Pancreas (tissue), 10 donors: Measurements from ENCODE around the gene TRAK1. TPM values are rescaled to one million over a fixed set of nuclear protein-coding genes. Genes with fewer than 3 reads are reported as not detected.

Source experiments
- ATAC-seq, 4 donors: fragments of 200-7000 bp; cut with Tn5 transposase; one replicate each; pipeline versions ENCODE4 v1.8.0 to v1.9.1; 2020; ENCODE audit warnings: mild to moderate bottlenecking in 4 of 4, moderate library complexity in 4 of 4
- DNase-seq, 6 donors: peaks; one replicate each; pipeline ENCODE4 v3.0.0-alpha.2; 2020
- FAIRE-seq: peaks from 2 replicates; lab custom pipeline; 2012; peaks lifted over from hg19 to GRCh38; lab: Jason Lieb, UNC
- H3K27ac ChIP-seq, 4 donors: fragments of 200-600 bp; sonication (generic); 1 replicate in 3 of 4; 2 replicates in 1 of 4; pipeline versions ENCODE4 v1.5.0 to v1.8.0; 2020
- H3K27me3 ChIP-seq, 4 donors: fragments of 200-600 bp; one replicate each; pipeline ENCODE4 v1.8.0; 2021
- H3K36me3 ChIP-seq, 3 donors: fragments of 200-600 bp; sonication (generic) in 1 of 3; one replicate each; pipeline versions ENCODE4 v1.5.0 to v1.8.0; 2020 to 2021
- H3K4me1 ChIP-seq, 3 donors: fragments of 200-600 bp; one replicate each; pipeline ENCODE4 v1.8.0; 2021
- H3K4me3 ChIP-seq, 4 donors: fragments of 200-600 bp; sonication (generic) in 2 of 4; one replicate each; pipeline versions ENCODE4 v1.5.0 to v1.8.0; 2020 to 2021
- H3K9me3 ChIP-seq, 4 donors: fragments of 200-600 bp; one replicate each; pipeline ENCODE4 v1.8.0; 2021
- WGBS, 2 donors: extraction: QIAGEN DNeasy Blood & Tissue Kit; methylation state at CpG; one replicate each; pipeline ENCODE4 v1.1.7; 2013; 5-methylcytosine and 5-hydroxymethylcytosine counted together
- intact Hi-C, 3 donors: fragments of 100-400 bp; cut with DNase I; formaldehyde crosslinking; loops; one replicate each; pipeline versions ENCODE4 v1.11.1 to v1.14.2; 2022
- polyA plus RNA-seq, 2 donors: library from polyadenylated mRNA; stranded (reverse); fragments of 200-250 nt; gene quantifications; one replicate each; pipeline ENCODE4 v1.2.3, GENCODE V29; 2013
- total RNA-seq, 6 donors: library from RNA; stranded (reverse); fragmentation: NEBNext Ultra II Directional in 4 of 6; extraction: Animal tissue kit (Norgen Biotek cat#: 25700) in 4 of 6; gene quantifications; one replicate each; pipeline versions ENCODE4 v1.2.1 to v1.2.4, GENCODE V29; 2021 to 2023
- TF ChIP-seq, protein P1 (sequence below), 4 donors: fragments of 200-600 bp; sonication (generic) in 3 of 4; IDR thresholded peaks; one replicate each; pipeline versions ENCODE4 v1.5.0 to v1.8.0; 2021; ENCODE audit warnings: antibody characterized with exemption in 4 of 4
- donor health status: healthy with polysubstance abuse.
- donor health status: DM: no; HTN: no; CAD: no; lungs with moderate emphysema.
- donor health status: DM: no; HTN: no; CAD: no.
- donor health status: control.
- donor health status: control.
- donor health status: Bipolar disorder and iron deficiency.
- donor health status: DM: yes; HTN: yes; CAD: no.
- donor health status: DM: no; HTN: no; CAD: no.
- donor health status: DM: no; HTN: no; CAD: no.
- donor health status: DM: yes; HTN: yes; CAD: no.

TRAK1 gene
- total and polyA plus RNA-seq, 8 donors, result 9.3 to 24.3 (median 11.7) TPM

DNA sequence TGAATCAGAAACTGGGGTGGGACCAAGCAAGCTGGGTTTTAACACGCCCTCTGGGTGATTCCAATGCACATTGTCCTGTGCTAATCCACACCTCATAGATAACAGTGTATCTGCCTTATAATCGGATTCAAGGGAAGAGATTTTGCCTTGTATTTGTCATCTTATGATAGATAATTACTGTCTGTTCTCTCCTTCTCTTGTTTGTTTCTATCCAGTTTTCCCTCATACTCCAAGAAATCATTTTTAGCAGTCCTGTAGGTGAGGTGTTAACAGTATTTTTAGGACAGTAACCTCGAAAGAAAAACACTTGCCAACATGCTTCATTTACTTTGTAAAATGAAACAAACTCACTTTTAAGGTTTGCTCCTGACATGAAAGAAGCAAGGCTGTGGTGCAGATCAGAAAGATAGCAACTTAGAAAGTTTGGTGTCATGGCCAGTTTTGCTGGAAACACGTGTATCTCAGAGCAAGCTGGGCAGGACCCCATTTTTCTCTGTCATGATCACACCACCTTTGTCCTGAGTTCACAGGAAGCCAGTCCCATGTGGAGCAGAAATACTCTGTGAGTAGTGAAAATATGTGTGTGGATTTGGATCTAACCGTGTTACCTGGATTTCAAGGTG is 72.6 kb downstream of the TRAK1 start:
- no peak for ATAC-seq

DNA sequence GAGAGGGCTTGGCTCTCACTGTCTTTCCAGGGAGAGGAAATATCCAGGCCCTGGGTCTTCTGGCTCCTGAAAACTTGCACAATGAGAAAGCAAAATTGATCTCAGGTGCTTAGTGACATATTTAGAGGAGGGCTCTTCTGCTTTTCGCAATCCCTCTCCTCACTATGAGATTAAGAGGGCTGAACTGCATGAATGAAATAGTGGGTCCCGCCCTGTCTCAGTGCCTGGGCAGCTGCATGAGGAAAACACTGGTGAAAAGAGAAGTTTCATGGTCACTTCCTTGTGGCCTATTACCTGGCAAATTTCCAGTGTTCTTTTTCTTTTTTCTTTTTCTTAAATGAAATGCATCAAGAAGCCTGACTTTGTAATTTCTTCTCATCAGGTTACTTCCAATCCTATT is 73.5 kb downstream of the TRAK1 start:
- no peaks in the 10 kb centered on the region for H3K36me3 ChIP-seq
- peak overlapping the region in 1 of 4 donors; percentile 9 for H3K27ac ChIP-seq
- intact Hi-C loops, result no loop called here
- DNase-seq (no peak), FAIRE-seq (no peak), ATAC-seq (peak in 1 of 4 donors; percentile 27)
- no peak overlapping the region for H3K4me3 ChIP-seq
- TF ChIP-seq, protein P1, sequence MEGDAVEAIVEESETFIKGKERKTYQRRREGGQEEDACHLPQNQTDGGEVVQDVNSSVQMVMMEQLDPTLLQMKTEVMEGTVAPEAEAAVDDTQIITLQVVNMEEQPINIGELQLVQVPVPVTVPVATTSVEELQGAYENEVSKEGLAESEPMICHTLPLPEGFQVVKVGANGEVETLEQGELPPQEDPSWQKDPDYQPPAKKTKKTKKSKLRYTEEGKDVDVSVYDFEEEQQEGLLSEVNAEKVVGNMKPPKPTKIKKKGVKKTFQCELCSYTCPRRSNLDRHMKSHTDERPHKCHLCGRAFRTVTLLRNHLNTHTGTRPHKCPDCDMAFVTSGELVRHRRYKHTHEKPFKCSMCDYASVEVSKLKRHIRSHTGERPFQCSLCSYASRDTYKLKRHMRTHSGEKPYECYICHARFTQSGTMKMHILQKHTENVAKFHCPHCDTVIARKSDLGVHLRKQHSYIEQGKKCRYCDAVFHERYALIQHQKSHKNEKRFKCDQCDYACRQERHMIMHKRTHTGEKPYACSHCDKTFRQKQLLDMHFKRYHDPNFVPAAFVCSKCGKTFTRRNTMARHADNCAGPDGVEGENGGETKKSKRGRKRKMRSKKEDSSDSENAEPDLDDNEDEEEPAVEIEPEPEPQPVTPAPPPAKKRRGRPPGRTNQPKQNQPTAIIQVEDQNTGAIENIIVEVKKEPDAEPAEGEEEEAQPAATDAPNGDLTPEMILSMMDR (IDR thresholded peaks at IDR 0.05), result no peak
- no peaks in the 10 kb centered on the region for H3K27me3 ChIP-seq
- peaks cover 13 to 22% (median 16%) of the 10 kb centered on the region in 3 donors for H3K4me1 ChIP-seq
- no peaks in the 10 kb centered on the region for H3K9me3 ChIP-seq
- 62 to 72% methylated on average over 2 of the region's 2 CpGs for WGBS, 2 donors

More for the DNA sequence above, 72.6 kb downstream of the TRAK1 start:
- FAIRE-seq (no peak), DNase-seq (no peak)
- Histone ChIP-seq H3K4me3 (no peak overlapping the region), H3K4me1 (peaks cover 13 to 22% (median 16%) of the 10 kb centered on the region in 3 donors), H3K9me3 (no peaks in the 10 kb centered on the region), H3K27ac (no peak overlapping the region), H3K27me3 (no peaks in the 10 kb centered on the region), H3K36me3 (no peaks in the 10 kb centered on the region)
- intact Hi-C loops, result no loop called here
- TF ChIP-seq, protein P1 (IDR thresholded peaks at IDR 0.05), result no peak
- WGBS, 2 donors, result 42 to 48% methylated on average over 5 of the region's 5 CpGs

DNA sequence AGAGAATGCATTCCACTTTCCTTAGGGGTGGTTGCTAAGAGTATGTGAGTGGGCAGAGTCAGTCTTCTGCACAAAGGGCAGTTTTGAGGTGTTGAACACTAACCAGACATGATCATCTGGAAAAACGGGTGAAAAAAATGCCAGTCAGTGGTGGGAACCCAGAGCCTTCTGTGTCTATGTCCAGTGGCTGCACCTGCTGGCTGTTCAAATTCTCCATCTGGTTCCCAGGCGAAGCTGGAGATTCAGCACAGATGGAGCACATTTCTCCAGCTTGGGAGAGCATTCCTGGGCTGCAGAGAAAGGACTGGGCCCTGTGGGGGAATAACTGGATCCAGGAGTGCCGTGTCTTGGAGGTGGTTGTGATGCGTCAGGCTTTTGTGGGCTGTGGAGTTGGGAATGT is 74.1 kb downstream of the TRAK1 start:
- FAIRE-seq, result no peak
- 79 to 87% methylated on average over 4 of the region's 4 CpGs for WGBS, 2 donors
- Histone ChIP-seq H3K27ac (no peak overlapping the region), H3K4me3 (no peak overlapping the region), H3K27me3 (no peaks in the 10 kb centered on the region), H3K36me3 (no peaks in the 10 kb centered on the region), H3K4me1 (peaks cover 13 to 21% (median 16%) of the 10 kb centered on the region in 3 donors), H3K9me3 (no peaks in the 10 kb centered on the region)
- TF ChIP-seq, protein P1 (IDR thresholded peaks at IDR 0.05), result no peak
- ATAC-seq, result no peak
- DNase-seq, result no peak
- intact Hi-C loops, result no loop called here

DNA sequence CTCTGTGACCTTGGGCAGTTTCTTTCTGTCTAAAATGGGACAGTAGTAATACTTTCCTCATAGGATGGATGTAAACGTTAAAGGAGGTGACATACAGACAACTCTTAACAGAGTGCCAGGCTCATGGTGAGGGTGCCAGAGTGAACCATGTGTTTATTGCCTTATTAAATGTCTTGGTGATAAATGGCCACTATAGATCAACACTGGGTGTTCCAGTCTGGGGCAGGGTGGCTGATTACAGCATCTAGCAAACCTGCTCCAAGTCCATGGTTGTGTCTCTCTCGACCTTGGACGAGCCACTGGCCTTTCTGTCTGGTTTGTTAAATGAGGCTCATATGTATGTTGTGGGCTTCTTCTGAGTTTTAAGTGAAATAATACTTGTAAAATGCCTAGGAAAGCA is 75.1 kb downstream of the TRAK1 start:
- TF ChIP-seq, protein P1 (IDR thresholded peaks at IDR 0.05), result no peak
- no peak for DNase-seq
- H3K27me3 ChIP-seq, result no peaks in the 10 kb centered on the region
- ATAC-seq, result peak in 3 of 4 donors; percentile 32 to 77 (median 61)
- no peak overlapping the region for H3K27ac ChIP-seq
- no peak for FAIRE-seq
- H3K4me3 ChIP-seq, result no peak overlapping the region
- H3K4me1 ChIP-seq, result peaks cover 13 to 18% (median 16%) of the 10 kb centered on the region in 3 donors
- intact Hi-C loops, result no loop called here
- H3K36me3 ChIP-seq, result no peaks in the 10 kb centered on the region
- H3K9me3 ChIP-seq, result no peaks in the 10 kb centered on the region
- 43 to 54% methylated on average over 3 of the region's 3 CpGs for WGBS, 2 donors

DNA sequence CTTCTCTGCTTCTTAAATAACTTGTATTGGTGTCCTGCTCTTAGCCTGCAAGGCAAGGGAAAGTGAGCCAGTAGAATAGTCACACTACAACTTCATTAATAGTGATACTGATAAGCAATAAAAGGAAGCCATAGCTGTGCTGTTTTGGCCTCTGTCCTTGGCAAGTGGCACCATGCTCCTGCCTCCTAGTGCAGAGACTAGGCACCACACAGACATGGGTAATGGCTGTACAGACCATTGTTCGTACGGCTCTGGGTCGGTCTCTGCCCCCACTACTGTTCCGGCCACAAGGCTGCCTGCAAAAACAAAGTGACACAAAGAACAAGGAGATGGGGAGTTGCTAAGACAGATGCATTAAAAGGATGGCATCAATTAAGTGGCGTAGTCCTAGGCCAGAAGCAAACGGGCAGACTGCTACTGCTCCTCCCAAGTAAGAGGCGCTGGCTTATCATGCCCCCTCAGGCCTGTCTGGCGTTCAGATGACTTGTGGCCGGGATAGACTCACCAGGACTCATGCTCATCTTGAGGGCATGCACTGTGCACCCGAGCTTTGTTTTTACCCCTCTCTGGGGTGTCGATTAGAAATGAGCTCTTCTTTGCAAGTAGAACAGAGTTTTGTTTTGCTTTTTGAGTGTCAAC is 75.6 kb downstream of the TRAK1 start:
- FAIRE-seq, result no peak

More for the DNA sequence above, 75.6 kb downstream of the TRAK1 start:
- DNase-seq (no peak), ATAC-seq (no peak)
- TF ChIP-seq, protein P1 (IDR thresholded peaks at IDR 0.05), result no peak
- Histone ChIP-seq H3K4me1 (peaks cover 13 to 18% (median 16%) of the 10 kb centered on the region in 3 donors), H3K9me3 (no peaks in the 10 kb centered on the region), H3K27me3 (no peaks in the 10 kb centered on the region), H3K27ac (no peak overlapping the region), H3K4me3 (no peak overlapping the region), H3K36me3 (no peaks in the 10 kb centered on the region)
- 92 to 94% methylated on average over 11 of the region's 11 CpGs for WGBS, 2 donors
- intact Hi-C loops, result no loop called here
